RWPE1 (cell line): ENCODE results near the gene ACSS3.
"Not testable (repeated sequence)": the region's sequence is repeated elsewhere in the genome, so short reads cannot be mapped to it uniquely, and the experiment has no call there.

Experiments
- CTCF ChIA-PET: fragments of 350-600 bp; sonication (Branson Sonifier 250); formaldehyde crosslinking; extraction: SDS; loops from one replicate; lab custom pipeline; 2021; lab: Yijun Ruan, JAX
- POLR2A ChIA-PET: fragments of 400-600 bp; formaldehyde crosslinking; extraction: SDS; loops from one replicate; lab custom pipeline; 2020; ENCODE audit warnings: antibody characterized with exemption; ENCODE audit not compliant: low non-redundant PET; lab: Yijun Ruan, JAX
- DNase-seq: peaks from one replicate; pipeline ENCODE4 v3.0.0; 2012; ENCODE audit warnings: low spot score
- H3K27ac ChIP-seq: fragments of 450-650 bp; 2 replicates; pipeline ENCODE4 v1.5.1; 2017
- CTCF ChIP-seq: fragments of 450-650 bp; conservative IDR thresholded peaks from 2 replicates; pipeline ENCODE4 v1.5.1; 2017; ENCODE audit warnings: low read depth, mild to moderate bottlenecking

The ACSS3 gene

GRCh38 chr12:81089412-81089811, 11.5 kb downstream of the ACSS3 start:
- CTCF ChIA-PET, result no interaction called here
- TF ChIP-seq CTCF, result no peak
- DNase-seq, result no peak
- POLR2A ChIA-PET, result no interaction called here
- no peak overlapping the region for H3K27ac ChIP-seq

- no peak for TF ChIP-seq CTCF
- ChIA-PET POLR2A (no interaction called here), CTCF (no interaction called here)
- no peak for DNase-seq
- H3K27ac ChIP-seq, result no peak overlapping the region
These were observed 14.2 kb downstream of the ACSS3 start for GRCh38 chr12:81092053-81092452.

GRCh38 chr12:81094718-81095360, 17.0 kb downstream of the ACSS3 start:
- no peak for DNase-seq
- no peak for TF ChIP-seq CTCF
- ChIA-PET POLR2A (no interaction called here), CTCF (interaction anchor here (0.7 kb wide), 1 partner anchor 401 kb away, joined by 5 read pairs; no protein-coding TSS in a partner anchor)
- H3K27ac ChIP-seq, result no peak overlapping the region

- no peak for DNase-seq
- no peak for TF ChIP-seq CTCF
- ChIA-PET POLR2A (no interaction called here), CTCF (no interaction called here)
- no peak overlapping the region for H3K27ac ChIP-seq
These were observed 17.8 kb downstream of the ACSS3 start for GRCh38 chr12:81095501-81096232.

GRCh38 chr12:81105687-81106086, 27.8 kb downstream of the ACSS3 start:
- H3K27ac ChIP-seq, result no peak overlapping the region
- CTCF ChIA-PET, result no interaction called here
- POLR2A ChIA-PET, result no interaction called here
- TF ChIP-seq CTCF, result no peak
- DNase-seq, result no peak

GRCh38 chr12:81114226-81114625, 36.3 kb downstream of the ACSS3 start:
- no peak overlapping the region for H3K27ac ChIP-seq
- DNase-seq, result no peak
- POLR2A ChIA-PET, result no interaction called here
- TF ChIP-seq CTCF, result no peak
- CTCF ChIA-PET, result no interaction called here

GRCh38 chr12:81119069-81119468, 41.2 kb downstream of the ACSS3 start:
- POLR2A ChIA-PET, CTCF ChIA-PET, H3K27ac ChIP-seq, DNase-seq: not testable (repeated sequence)
